ENCODE data around the gene KAT8. TPM values are rescaled to one million over a fixed set of nuclear protein-coding genes. Genes with fewer than 3 reads are reported as not detected.

The KAT8 gene
- total and polyA plus RNA-seq, 9 of the 15 experiments (the other 6 are each of a cell fraction or from before 2014, with no cell fraction given) = 10.0 to 98.5 (median 76.4) TPM

DNA sequence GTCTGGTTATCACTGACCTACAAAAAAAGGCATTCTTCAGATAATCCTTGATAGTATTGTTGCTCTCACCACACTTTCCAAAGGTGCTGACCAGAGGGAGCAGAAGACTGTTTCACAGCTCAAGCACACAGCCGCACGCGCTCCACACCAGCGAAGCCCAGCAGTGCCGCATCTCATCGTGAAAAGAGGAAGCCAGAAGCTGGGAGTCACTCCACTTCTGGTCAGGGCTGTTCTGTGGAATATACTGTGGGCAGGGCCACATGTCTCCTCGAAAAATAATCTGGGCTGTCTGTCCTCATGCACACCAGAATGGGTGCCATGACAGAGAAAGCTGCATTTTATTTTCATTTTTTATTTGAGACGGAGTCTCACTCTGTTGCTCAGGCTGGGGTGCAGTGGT is 39.7 kb downstream of the KAT8 start (continued):
- TF ChIP-seq, protein P1, sequence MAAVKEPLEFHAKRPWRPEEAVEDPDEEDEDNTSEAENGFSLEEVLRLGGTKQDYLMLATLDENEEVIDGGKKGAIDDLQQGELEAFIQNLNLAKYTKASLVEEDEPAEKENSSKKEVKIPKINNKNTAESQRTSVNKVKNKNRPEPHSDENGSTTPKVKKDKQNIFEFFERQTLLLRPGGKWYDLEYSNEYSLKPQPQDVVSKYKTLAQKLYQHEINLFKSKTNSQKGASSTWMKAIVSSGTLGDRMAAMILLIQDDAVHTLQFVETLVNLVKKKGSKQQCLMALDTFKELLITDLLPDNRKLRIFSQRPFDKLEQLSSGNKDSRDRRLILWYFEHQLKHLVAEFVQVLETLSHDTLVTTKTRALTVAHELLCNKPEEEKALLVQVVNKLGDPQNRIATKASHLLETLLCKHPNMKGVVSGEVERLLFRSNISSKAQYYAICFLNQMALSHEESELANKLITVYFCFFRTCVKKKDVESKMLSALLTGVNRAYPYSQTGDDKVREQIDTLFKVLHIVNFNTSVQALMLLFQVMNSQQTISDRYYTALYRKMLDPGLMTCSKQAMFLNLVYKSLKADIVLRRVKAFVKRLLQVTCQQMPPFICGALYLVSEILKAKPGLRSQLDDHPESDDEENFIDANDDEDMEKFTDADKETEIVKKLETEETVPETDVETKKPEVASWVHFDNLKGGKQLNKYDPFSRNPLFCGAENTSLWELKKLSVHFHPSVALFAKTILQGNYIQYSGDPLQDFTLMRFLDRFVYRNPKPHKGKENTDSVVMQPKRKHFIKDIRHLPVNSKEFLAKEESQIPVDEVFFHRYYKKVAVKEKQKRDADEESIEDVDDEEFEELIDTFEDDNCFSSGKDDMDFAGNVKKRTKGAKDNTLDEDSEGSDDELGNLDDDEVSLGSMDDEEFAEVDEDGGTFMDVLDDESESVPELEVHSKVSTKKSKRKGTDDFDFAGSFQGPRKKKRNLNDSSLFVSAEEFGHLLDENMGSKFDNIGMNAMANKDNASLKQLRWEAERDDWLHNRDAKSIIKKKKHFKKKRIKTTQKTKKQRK (IDR thresholded peaks at IDR 0.05; ENCODE audit: borderline replicate concordance, low read depth, low read length) = no peak
- no peak for TF ChIP-seq CSDE1 (IDR thresholded peaks at IDR 0.05)
- peak; percentile 40 for TF ChIP-seq BRD9 (IDR thresholded peaks at IDR 0.05; ENCODE audit: low read depth, partially characterized antibody)
- no peak for TF ChIP-seq TCF3 (CRISPR knock-in tag; IDR thresholded peaks at IDR 0.05)
- TF ChIP-seq ZNF766 (CRISPR knock-in tag; conservative IDR thresholded peaks at IDR 0.05) = no peak
- TF ChIP-seq FOSL1 (tag; conservative IDR thresholded peaks at IDR 0.05) = no peak
- no peak for TF ChIP-seq BHLHE40 (IDR thresholded peaks at IDR 0.05; ENCODE audit: low read length)
- TF ChIP-seq, protein P2, sequence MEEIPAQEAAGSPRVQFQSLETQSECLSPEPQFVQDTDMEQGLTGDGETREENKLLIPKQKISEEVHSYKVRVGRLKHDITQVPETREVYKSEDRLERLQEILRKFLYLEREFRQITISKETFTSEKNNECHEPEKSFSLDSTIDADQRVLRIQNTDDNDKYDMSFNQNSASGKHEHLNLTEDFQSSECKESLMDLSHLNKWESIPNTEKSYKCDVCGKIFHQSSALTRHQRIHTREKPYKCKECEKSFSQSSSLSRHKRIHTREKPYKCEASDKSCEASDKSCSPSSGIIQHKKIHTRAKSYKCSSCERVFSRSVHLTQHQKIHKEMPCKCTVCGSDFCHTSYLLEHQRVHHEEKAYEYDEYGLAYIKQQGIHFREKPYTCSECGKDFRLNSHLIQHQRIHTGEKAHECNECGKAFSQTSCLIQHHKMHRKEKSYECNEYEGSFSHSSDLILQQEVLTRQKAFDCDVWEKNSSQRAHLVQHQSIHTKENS (CRISPR knock-in tag; IDR thresholded peaks at IDR 0.05) = no peak
- no peak for TF ChIP-seq ZNF184 (CRISPR knock-in tag; IDR thresholded peaks at IDR 0.05)
- TF ChIP-seq ELF4 (CRISPR knock-in tag; IDR thresholded peaks at IDR 0.05) = no peak
- TF ChIP-seq HNRNPLL (IDR thresholded peaks at IDR 0.05; ENCODE audit: low read depth, low read length, poor library complexity, severe bottlenecking) = no peak
- TF ChIP-seq POLR2A (conservative IDR thresholded peaks at IDR 0.05) = no peak
- TF ChIP-seq SPI1 (IDR thresholded peaks at IDR 0.05; ENCODE audit: borderline replicate concordance, low read depth, low read length) = peak; percentile 99
- TF ChIP-seq ZNF311 (CRISPR knock-in tag; IDR thresholded peaks at IDR 0.05) = no peak
- TF ChIP-seq FUS (optimal IDR thresholded peaks at IDR 0.05; ENCODE audit: low read depth, low read length) = no peak
- no peak for TF ChIP-seq CBFA2T2 (conservative IDR thresholded peaks at IDR 0.05)
- no peak for TF ChIP-seq NEUROD1 (IDR thresholded peaks at IDR 0.05; ENCODE audit: borderline replicate concordance, low read depth, low read length, partially characterized antibody)
- TF ChIP-seq, protein P3, sequence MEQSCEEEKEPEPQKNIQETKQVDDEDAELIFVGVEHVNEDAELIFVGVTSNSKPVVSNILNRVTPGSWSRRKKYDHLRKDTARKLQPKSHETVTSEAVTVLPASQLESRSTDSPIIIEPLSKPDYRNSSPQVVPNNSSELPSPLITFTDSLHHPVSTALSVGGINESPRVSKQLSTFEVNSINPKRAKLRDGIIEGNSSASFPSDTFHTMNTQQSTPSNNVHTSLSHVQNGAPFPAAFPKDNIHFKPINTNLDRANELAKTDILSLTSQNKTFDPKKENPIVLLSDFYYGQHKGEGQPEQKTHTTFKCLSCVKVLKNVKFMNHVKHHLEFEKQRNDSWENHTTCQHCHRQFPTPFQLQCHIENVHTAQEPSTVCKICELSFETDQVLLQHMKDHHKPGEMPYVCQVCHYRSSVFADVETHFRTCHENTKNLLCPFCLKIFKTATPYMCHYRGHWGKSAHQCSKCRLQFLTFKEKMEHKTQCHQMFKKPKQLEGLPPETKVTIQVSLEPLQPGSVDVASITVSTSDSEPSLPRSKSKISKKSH (CRISPR knock-in tag; IDR thresholded peaks at IDR 0.05) = no peak
- TF ChIP-seq HOXB6 (CRISPR knock-in tag; IDR thresholded peaks at IDR 0.05; ENCODE audit: borderline replicate concordance) = no peak
- TF ChIP-seq ZNF583 (CRISPR knock-in tag; IDR thresholded peaks at IDR 0.05) = no peak
- no peak for TF ChIP-seq NCOA4 (IDR thresholded peaks at IDR 0.05; ENCODE audit: partially characterized antibody)
- TF ChIP-seq CBX8 (IDR thresholded peaks at IDR 0.05; ENCODE audit: borderline replicate concordance, extremely low read depth, low read depth, low read length, poor library complexity, severe bottlenecking) = no peak
- TF ChIP-seq EHMT2 (IDR thresholded peaks at IDR 0.05) = no peak
